22Rv1 (cell line): ENCODE results near the gene BIN1.

ENCODE experiments used
- H3K27ac ChIP-seq: fragments of 450-650 bp; 2 replicates; pipeline ENCODE4 v1.5.1; 2017
- CTCF ChIP-seq: fragments of 450-650 bp; IDR thresholded peaks from 2 replicates; pipeline ENCODE4 v1.5.1; 2017; ENCODE audit warnings: mild to moderate bottlenecking
- ZFX ChIP-seq: fragments of 450-650 bp; IDR thresholded peaks from 2 replicates; pipeline ENCODE4 v1.6.1; 2017; ENCODE audit warnings: antibody characterized with exemption, borderline replicate concordance

The BIN1 gene

GRCh38 chr2:127067620-127068350 lies 39.2 kb downstream of the BIN1 start:
- TF ChIP-seq ZFX = no peak
- peak; percentile 71 for TF ChIP-seq CTCF
- H3K27ac ChIP-seq = no peak overlapping the region

- no peak for TF ChIP-seq CTCF
- TF ChIP-seq ZFX = no peak
- H3K27ac ChIP-seq = no peak overlapping the region
These were observed 40.0 kb downstream of the BIN1 start for GRCh38 chr2:127066942-127067341.

- TF ChIP-seq CTCF (no peak), ZFX (no peak)
- H3K27ac ChIP-seq = no peak overlapping the region
These were observed 41.0 kb downstream of the BIN1 start for GRCh38 chr2:127065940-127066318.

GRCh38 chr2:127065299-127065939 lies 41.5 kb downstream of the BIN1 start:
- TF ChIP-seq ZFX = no peak
- TF ChIP-seq CTCF = no peak
- no peak overlapping the region for H3K27ac ChIP-seq

GRCh38 chr2:127064642-127065250 lies 42.2 kb downstream of the BIN1 start:
- H3K27ac ChIP-seq = no peak overlapping the region
- TF ChIP-seq CTCF (no peak), ZFX (no peak)

GRCh38 chr2:127063701-127064590 lies 43.0 kb downstream of the BIN1 start:
- no peak overlapping the region for H3K27ac ChIP-seq
- no peak for TF ChIP-seq CTCF
- TF ChIP-seq ZFX = no peak
